Measurements from ENCODE around the gene MCEMP1. TPM values are rescaled to one million over a fixed set of nuclear protein-coding genes. Genes with fewer than 3 reads are reported as not detected.

Gene MCEMP1
- polyA plus RNA-seq, 3 donors, result 79.4 to 122 (median 104) TPM

DNA sequence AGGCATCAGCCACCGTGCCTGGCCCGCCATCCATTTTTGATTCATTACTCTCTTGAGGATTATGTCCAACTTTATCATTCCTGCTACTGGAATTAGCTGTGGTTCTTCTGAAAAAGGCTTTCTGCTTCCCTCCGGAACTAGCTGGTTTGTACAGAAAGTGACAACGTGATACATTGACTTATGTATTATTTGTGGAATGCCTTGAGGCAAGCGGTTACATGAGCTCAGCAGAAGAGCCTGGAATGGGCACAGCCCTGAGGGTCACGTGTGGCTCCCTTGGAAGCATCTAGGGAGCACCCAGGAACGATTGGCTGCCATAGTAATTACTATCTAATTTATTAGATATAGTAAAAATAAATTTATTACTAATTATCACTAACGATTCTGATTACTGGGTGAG lies 22.5 kb upstream of the MCEMP1 start:
- no peak overlapping the region for H3K4me2 ChIP-seq (replicated peaks; ENCODE audit: extremely low read depth, low read length, poor library complexity, severe bottlenecking)
- no peak overlapping the region for H3K9ac ChIP-seq (ENCODE audit: insufficient read depth, low read length, poor library complexity, severe bottlenecking)
- Mint-ChIP-seq H3K4me3 (no peak overlapping the region), H3K27ac (peak overlapping the region; percentile 98 to 100 (median 99)), H3K9me3 (peaks cover 0 to 2% (median 0%) of the 10 kb centered on the region in 7 donors), H3K4me1 (peaks cover 64% of the 10 kb centered on the region), H3K27me3 (ENCODE audit: low read depth in 3 of 3) (peaks cover 0 to 11% (median 2%) of the 10 kb centered on the region in 3 donors), H3K36me3 (no peaks in the 10 kb centered on the region)
- TF ChIP-seq, protein P1, sequence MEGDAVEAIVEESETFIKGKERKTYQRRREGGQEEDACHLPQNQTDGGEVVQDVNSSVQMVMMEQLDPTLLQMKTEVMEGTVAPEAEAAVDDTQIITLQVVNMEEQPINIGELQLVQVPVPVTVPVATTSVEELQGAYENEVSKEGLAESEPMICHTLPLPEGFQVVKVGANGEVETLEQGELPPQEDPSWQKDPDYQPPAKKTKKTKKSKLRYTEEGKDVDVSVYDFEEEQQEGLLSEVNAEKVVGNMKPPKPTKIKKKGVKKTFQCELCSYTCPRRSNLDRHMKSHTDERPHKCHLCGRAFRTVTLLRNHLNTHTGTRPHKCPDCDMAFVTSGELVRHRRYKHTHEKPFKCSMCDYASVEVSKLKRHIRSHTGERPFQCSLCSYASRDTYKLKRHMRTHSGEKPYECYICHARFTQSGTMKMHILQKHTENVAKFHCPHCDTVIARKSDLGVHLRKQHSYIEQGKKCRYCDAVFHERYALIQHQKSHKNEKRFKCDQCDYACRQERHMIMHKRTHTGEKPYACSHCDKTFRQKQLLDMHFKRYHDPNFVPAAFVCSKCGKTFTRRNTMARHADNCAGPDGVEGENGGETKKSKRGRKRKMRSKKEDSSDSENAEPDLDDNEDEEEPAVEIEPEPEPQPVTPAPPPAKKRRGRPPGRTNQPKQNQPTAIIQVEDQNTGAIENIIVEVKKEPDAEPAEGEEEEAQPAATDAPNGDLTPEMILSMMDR (IDR thresholded peaks at IDR 0.05), result no peak
- no peak for DNase-seq
- H3K79me2 ChIP-seq (ENCODE audit: insufficient read depth, low read length), result no peaks in the 10 kb centered on the region
- H4K20me1 ChIP-seq (ENCODE audit: insufficient read depth, low read length), result no peaks in the 10 kb centered on the region
- H3K9me3 ChIP-seq (replicated peaks in 1 of 2; ENCODE audit: control insufficient read depth in 1 of 2, insufficient read depth in 1 of 2, low read length in 2 of 2), result no peaks in the 10 kb centered on the region
- H3K27ac ChIP-seq (ENCODE audit: low read depth in 1 of 2, low read length in 2 of 2), result peak overlapping the region; percentile 99 to 100
- peaks cover 72 to 75% of the 10 kb centered on the region in 2 donors for H3K4me1 ChIP-seq (ENCODE audit: control insufficient read depth in 1 of 2, insufficient read depth in 2 of 2, low read length in 2 of 2)
- H3K36me3 ChIP-seq (replicated peaks in 1 of 2; ENCODE audit: control insufficient read depth in 1 of 2, insufficient read depth in 2 of 2, low read length in 2 of 2), result no peaks in the 10 kb centered on the region
- no peaks in the 10 kb centered on the region for H3K27me3 ChIP-seq (ENCODE audit: control insufficient read depth in 2 of 2, insufficient read depth in 2 of 2, low read length in 2 of 2)
- 90% methylated on average over 6 of the region's 8 CpGs for WGBS (ENCODE audit: insufficient coverage)
- H3K4me3 ChIP-seq (replicated peaks in 1 of 3; ENCODE audit: low read depth in 2 of 3, low read length in 3 of 3), result no peak overlapping the region
- intact Hi-C loops (cut with micrococcal nuclease), result loop anchor here in 1 of 2 donors (2.0 to 10.0 kb wide), 2 partner anchors 52 to 110 kb away; no protein-coding TSS in a partner anchor
- no peak overlapping the region for H2AFZ ChIP-seq (ENCODE audit: insufficient read depth, low read depth, low read length, poor library complexity, severe bottlenecking)

DNA sequence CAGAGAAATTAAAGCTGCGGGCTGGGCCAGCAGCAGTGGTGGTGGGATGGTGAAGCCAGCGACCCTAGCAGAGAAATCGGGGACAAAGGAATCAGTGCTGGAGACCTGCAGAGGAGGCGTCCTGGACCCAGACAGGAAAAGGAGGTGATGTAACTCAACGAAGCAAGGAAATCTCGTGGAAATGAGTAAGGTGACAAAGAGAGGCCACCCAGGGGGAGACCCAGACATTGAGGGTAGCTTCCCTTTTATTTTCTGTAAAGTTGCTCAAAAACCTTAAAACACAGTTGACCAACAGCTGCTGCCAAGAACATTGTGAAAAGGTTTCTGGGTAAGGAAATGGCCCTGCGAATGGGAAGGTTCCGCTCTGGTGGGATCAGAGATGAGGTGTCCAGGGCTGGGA lies 21.3 kb upstream of the MCEMP1 start:
- peak; percentile 94 to 99 (median 97) for DNase-seq
- TF ChIP-seq, protein P1 (IDR thresholded peaks at IDR 0.05), result no peak
- H3K4me2 ChIP-seq (replicated peaks; ENCODE audit: extremely low read depth, low read length, poor library complexity, severe bottlenecking), result no peak overlapping the region
- peak overlapping the region; percentile 98 to 100 (median 99) for H3K27ac Mint-ChIP-seq
- no peaks in the 10 kb centered on the region for H3K36me3 ChIP-seq (replicated peaks in 1 of 2; ENCODE audit: control insufficient read depth in 1 of 2, insufficient read depth in 2 of 2, low read length in 2 of 2)
- no peak overlapping the region for H3K4me3 ChIP-seq (replicated peaks in 1 of 3; ENCODE audit: low read depth in 2 of 3, low read length in 3 of 3)
- H3K27ac ChIP-seq (ENCODE audit: low read depth in 1 of 2, low read length in 2 of 2), result peak overlapping the region; percentile 99 to 100
- peaks cover 0 to 10% (median 2%) of the 10 kb centered on the region in 3 donors for H3K27me3 Mint-ChIP-seq (ENCODE audit: low read depth in 3 of 3)
- H2AFZ ChIP-seq (ENCODE audit: insufficient read depth, low read depth, low read length, poor library complexity, severe bottlenecking), result no peak overlapping the region
- no peaks in the 10 kb centered on the region for H3K79me2 ChIP-seq (ENCODE audit: insufficient read depth, low read length)
- H3K4me1 ChIP-seq (ENCODE audit: control insufficient read depth in 1 of 2, insufficient read depth in 2 of 2, low read length in 2 of 2), result peaks cover 73 to 75% of the 10 kb centered on the region in 2 donors
- H3K27me3 ChIP-seq (ENCODE audit: control insufficient read depth in 2 of 2, insufficient read depth in 2 of 2, low read length in 2 of 2), result no peaks in the 10 kb centered on the region
- H3K36me3 Mint-ChIP-seq, result no peaks in the 10 kb centered on the region
- peaks cover 0 to 2% (median 0%) of the 10 kb centered on the region in 7 donors for H3K9me3 Mint-ChIP-seq
- H3K4me3 Mint-ChIP-seq, result peak overlapping the region in 1 of 2 donors; percentile 36
- WGBS (ENCODE audit: insufficient coverage), result 4% methylated on average over 5 of the region's 8 CpGs
- H4K20me1 ChIP-seq (ENCODE audit: insufficient read depth, low read length), result no peaks in the 10 kb centered on the region
- no peaks in the 10 kb centered on the region for H3K9me3 ChIP-seq (replicated peaks in 1 of 2; ENCODE audit: control insufficient read depth in 1 of 2, insufficient read depth in 1 of 2, low read length in 2 of 2)
- peak overlapping the region; percentile 81 for H3K9ac ChIP-seq (ENCODE audit: insufficient read depth, low read length, poor library complexity, severe bottlenecking)
- intact Hi-C loops (cut with micrococcal nuclease), result loop anchor here in 1 of 2 donors (2.0 to 10.0 kb wide), 2 partner anchors 51 to 111 kb away; no protein-coding TSS in a partner anchor
- peaks cover 64% of the 10 kb centered on the region for H3K4me1 Mint-ChIP-seq
